Stomach (tissue), 4 donors: Measurements from ENCODE around the gene BLCAP.

Experiments
- EP300 ChIP-seq: sonication (generic); formaldehyde crosslinking; IDR thresholded peaks from one replicate; pipeline ENCODE4 v1.6.1; 2017; ENCODE audit warnings: antibody characterized with exemption
- POLR2A ChIP-seq, 4 donors: fragments of 450-650 bp; IDR thresholded peaks; one replicate each; pipeline ENCODE4 v1.6.1; 2016; ENCODE audit warnings: antibody characterized with exemption in 4 of 4, control low read depth in 2 of 4, mild to moderate bottlenecking in 1 of 4, moderate library complexity in 1 of 4
- POLR2AphosphoS5 ChIP-seq, 3 donors: sonication (generic); formaldehyde crosslinking; IDR thresholded peaks; one replicate each; pipeline ENCODE4 v1.6.1; 2016; ENCODE audit warnings: antibody characterized with exemption in 3 of 3
- TF ChIP-seq, protein P1 (sequence below), 7 experiments: fragments of 450-650 bp in 4 of 7; fragments of 200-600 bp in 3 of 7; sonication (generic) in 3 of 7; IDR thresholded peaks; one replicate each; pipeline ENCODE4 v1.5.1; 2016 to 2019; ENCODE audit warnings: antibody characterized with exemption in 7 of 7, control low read depth in 2 of 7, mild to moderate bottlenecking in 1 of 7

GRCh38 chr20:37576911-37577310 lies 49.2 kb upstream of the BLCAP start:
- TF ChIP-seq POLR2A (IDR thresholded peaks at IDR 0.05) (no peak), POLR2AphosphoS5 (IDR thresholded peaks at IDR 0.05) (no peak), EP300 (no peak)
- TF ChIP-seq, protein P1, sequence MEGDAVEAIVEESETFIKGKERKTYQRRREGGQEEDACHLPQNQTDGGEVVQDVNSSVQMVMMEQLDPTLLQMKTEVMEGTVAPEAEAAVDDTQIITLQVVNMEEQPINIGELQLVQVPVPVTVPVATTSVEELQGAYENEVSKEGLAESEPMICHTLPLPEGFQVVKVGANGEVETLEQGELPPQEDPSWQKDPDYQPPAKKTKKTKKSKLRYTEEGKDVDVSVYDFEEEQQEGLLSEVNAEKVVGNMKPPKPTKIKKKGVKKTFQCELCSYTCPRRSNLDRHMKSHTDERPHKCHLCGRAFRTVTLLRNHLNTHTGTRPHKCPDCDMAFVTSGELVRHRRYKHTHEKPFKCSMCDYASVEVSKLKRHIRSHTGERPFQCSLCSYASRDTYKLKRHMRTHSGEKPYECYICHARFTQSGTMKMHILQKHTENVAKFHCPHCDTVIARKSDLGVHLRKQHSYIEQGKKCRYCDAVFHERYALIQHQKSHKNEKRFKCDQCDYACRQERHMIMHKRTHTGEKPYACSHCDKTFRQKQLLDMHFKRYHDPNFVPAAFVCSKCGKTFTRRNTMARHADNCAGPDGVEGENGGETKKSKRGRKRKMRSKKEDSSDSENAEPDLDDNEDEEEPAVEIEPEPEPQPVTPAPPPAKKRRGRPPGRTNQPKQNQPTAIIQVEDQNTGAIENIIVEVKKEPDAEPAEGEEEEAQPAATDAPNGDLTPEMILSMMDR (IDR thresholded peaks at IDR 0.05), result no peak
